IMR-90 (cell line): ENCODE data around the gene NACC2. TPM values are rescaled to one million over a fixed set of nuclear protein-coding genes. Genes with fewer than 3 reads are reported as not detected.

Experiments used
- ATAC-seq: fragments of 200-7000 bp; cut with Tn5 transposase; 2 replicates; pipeline ENCODE4 v1.9.1; 2020; ENCODE audit warnings: low read depth, mild to moderate bottlenecking, moderate library complexity
- BruUV-seq: library from RNA; stranded (reverse); fragments of 400-500 nt; replicated peaks from 2 replicates; lab custom pipeline; 2021; lab: Mats Ljungman, UMichigan
- CTCF ChIA-PET: fragments of 300-600 bp; formaldehyde crosslinking; extraction: SDS; loops from one replicate; lab custom pipeline; 2021; ENCODE audit warnings: antibody characterized with exemption; lab: Yijun Ruan, JAX
- POLR2A ChIA-PET: fragments of 300-600 bp; sonication (Branson Sonifier 250); formaldehyde crosslinking; loops from one replicate; lab custom pipeline; 2022; ENCODE audit warnings: antibody characterized with exemption; ENCODE audit not compliant: unreplicated experiment; lab: Charles Lee
- DNase-seq: peaks from one replicate; pipeline ENCODE4 v3.0.0; 2013
- H2AFZ ChIP-seq: replicated peaks from 2 replicates; pipeline ENCODE3; 2013; ENCODE audit warnings: low read length, mild to moderate bottlenecking; ENCODE audit not compliant: poor library complexity
- H2AK5ac ChIP-seq: 2 replicates; pipeline ENCODE4 v1.6.1; 2013; ENCODE audit warnings: low read depth, low read length, inconsistent platforms
- H2AK9ac ChIP-seq: replicated peaks from 2 replicates; pipeline ENCODE3; 2013; ENCODE audit warnings: mild to moderate bottlenecking, low read depth, low read length, moderate library complexity; ENCODE audit not compliant: poor library complexity
- H2BK120ac ChIP-seq: 2 replicates; pipeline ENCODE4 v1.6.1; 2013; ENCODE audit warnings: low read depth, low read length, inconsistent platforms
- H2BK15ac ChIP-seq: 3 replicates; pipeline ENCODE4 v1.6.1; 2013; ENCODE audit warnings: low read depth, low read length, inconsistent platforms
- H2BK20ac ChIP-seq: 2 replicates; pipeline ENCODE4 v1.6.1; 2013; ENCODE audit warnings: low read depth, mild to moderate bottlenecking, inconsistent platforms, low read length, moderate library complexity
- H2BK5ac ChIP-seq: 2 replicates; pipeline ENCODE4 v1.6.1; 2013; ENCODE audit warnings: mild to moderate bottlenecking, low read depth, low read length, inconsistent platforms; ENCODE audit not compliant: poor library complexity, severe bottlenecking
- H3K14ac ChIP-seq: replicated peaks from 2 replicates; pipeline ENCODE4 v1.6.1; 2013; ENCODE audit warnings: low read depth, low read length, inconsistent platforms
- H3K18ac ChIP-seq: 2 replicates; pipeline ENCODE4 v1.6.1; 2013; ENCODE audit warnings: low read depth, low read length, control low read depth
- H3K23ac ChIP-seq: 2 replicates; pipeline ENCODE4 v1.6.1; 2013; ENCODE audit warnings: low read depth, low read length, inconsistent platforms
- H3K27ac ChIP-seq: 2 replicates; pipeline ENCODE4 v1.5.1; 2013; ENCODE audit warnings: mild to moderate bottlenecking, control low read depth, low read length; ENCODE audit not compliant: insufficient read depth
- H3K27me3 ChIP-seq: 2 replicates; pipeline ENCODE4 v1.6.1; 2013; ENCODE audit warnings: low read length; ENCODE audit not compliant: control insufficient read depth, insufficient read depth
- H3K36me3 ChIP-seq: 2 replicates; pipeline ENCODE4 v1.6.1; 2013; ENCODE audit warnings: low read length, mixed read lengths; ENCODE audit not compliant: control insufficient read depth, insufficient read depth
- H3K4ac ChIP-seq: 2 replicates; pipeline ENCODE4 v1.6.1; 2013; ENCODE audit warnings: low read depth, low read length, inconsistent platforms
- H3K4me1 ChIP-seq: 2 replicates; pipeline ENCODE4 v1.6.1; 2013; ENCODE audit warnings: low read length, mixed read lengths; ENCODE audit not compliant: control insufficient read depth, insufficient read depth
- H3K4me2 ChIP-seq: 2 replicates; pipeline ENCODE4 v1.6.1; 2013; ENCODE audit warnings: low read depth, mild to moderate bottlenecking, control low read depth, low read length, moderate library complexity
- H3K4me3 ChIP-seq: 2 replicates; pipeline ENCODE4 v1.5.1; 2013; ENCODE audit warnings: low read depth, mild to moderate bottlenecking, control low read depth, low read length, moderate library complexity; ENCODE audit not compliant: insufficient read depth
- H3K56ac ChIP-seq: 2 replicates; pipeline ENCODE4 v1.6.1; 2013; ENCODE audit warnings: low read length, inconsistent platforms; ENCODE audit not compliant: insufficient read depth; ENCODE audit errors: extremely low read depth
- H3K79me1 ChIP-seq, 2 experiments: 2 replicates each; pipeline ENCODE4 v1.6.1; 2013; ENCODE audit warnings: low read length in 2 of 2, inconsistent platforms in 1 of 2, low read depth in 1 of 2
- H3K9ac ChIP-seq: 2 replicates; pipeline ENCODE4 v1.6.1; 2013; ENCODE audit warnings: low read depth, low read length, control low read depth
- H3K9me1 ChIP-seq: 2 replicates; pipeline ENCODE4 v1.6.1; 2013; ENCODE audit warnings: low read length, inconsistent platforms; ENCODE audit not compliant: insufficient read depth
- H3K9me3 ChIP-seq: 2 replicates; pipeline ENCODE4 v1.6.1; 2013; ENCODE audit warnings: low read length; ENCODE audit not compliant: control insufficient read depth, insufficient read depth
- H4K20me1 ChIP-seq: 2 replicates; pipeline ENCODE4 v1.6.1; 2013; ENCODE audit warnings: low read length, inconsistent platforms; ENCODE audit not compliant: insufficient read depth
- H4K5ac ChIP-seq: 2 replicates; pipeline ENCODE4 v1.6.1; 2013; ENCODE audit warnings: mild to moderate bottlenecking, low read depth, low read length, control low read depth
- H4K8ac ChIP-seq, 2 experiments: 2 replicates each; pipeline ENCODE4 v1.6.1; 2013; ENCODE audit warnings: low read depth in 2 of 2, low read length in 2 of 2, control low read depth in 1 of 2, inconsistent platforms in 1 of 2
- H4K91ac ChIP-seq: 2 replicates; pipeline ENCODE4 v1.6.1; 2013; ENCODE audit warnings: low read depth, low read length, inconsistent platforms; ENCODE audit not compliant: insufficient read depth
- CEBPB ChIP-seq: IDR thresholded peaks from 2 replicates; pipeline ENCODE4 v1.6.1; 2012; ENCODE audit warnings: low read depth, low read length, improper control_type of control experiment
- CHD1 ChIP-seq: IDR thresholded peaks from 2 replicates; pipeline ENCODE4 v1.6.1; 2012; ENCODE audit warnings: low read depth, low read length, improper control_type of control experiment
- CTCF ChIP-seq: conservative IDR thresholded peaks from 2 replicates; pipeline ENCODE4 v1.5.1; 2012; ENCODE audit warnings: mild to moderate bottlenecking, low read depth, low read length, improper control_type of control experiment
- ELK1 ChIP-seq: fragments of 150-350 bp; IDR thresholded peaks from 2 replicates; pipeline ENCODE4 v1.6.1; 2016; ENCODE audit warnings: low read depth, mild to moderate bottlenecking, low read length, moderate library complexity, borderline replicate concordance
- FOS ChIP-seq: fragments of 150-350 bp; IDR thresholded peaks from 2 replicates; pipeline ENCODE4 v1.6.1; 2016; ENCODE audit warnings: low read depth, low read length
- MAFK ChIP-seq: IDR thresholded peaks from 2 replicates; pipeline ENCODE4 v1.6.1; 2012; ENCODE audit warnings: low read depth, low read length, improper control_type of control experiment
- MAZ ChIP-seq: IDR thresholded peaks from 2 replicates; pipeline ENCODE4 v1.6.1; 2012; ENCODE audit warnings: low read depth, mild to moderate bottlenecking, low read length, improper control_type of control experiment, moderate library complexity, borderline replicate concordance
- NFE2L2 ChIP-seq: fragments of 150-350 bp; IDR thresholded peaks from 2 replicates; pipeline ENCODE4 v1.6.1; 2016; ENCODE audit warnings: low read depth, mild to moderate bottlenecking, low read length
- POLR2A ChIP-seq: IDR thresholded peaks from 2 replicates; pipeline ENCODE4 v1.6.1; 2012; ENCODE audit warnings: mild to moderate bottlenecking, low read depth, low read length
- RCOR1 ChIP-seq: IDR thresholded peaks from 2 replicates; pipeline ENCODE4 v1.6.1; 2012; ENCODE audit warnings: mild to moderate bottlenecking, low read length, improper control_type of control experiment; ENCODE audit not compliant: insufficient replicate concordance
- RFX5 ChIP-seq: IDR thresholded peaks from 2 replicates; pipeline ENCODE4 v1.8.0; 2012; ENCODE audit warnings: low read depth, mild to moderate bottlenecking, low read length, moderate library complexity
- WGBS, 2 experiments: methylation state at CpG; one replicate each; pipeline versions ENCODE4 v1.1.5 to v1.1.7; 2013; ENCODE audit warnings: missing lambda C conversion rate in 2 of 2; ENCODE audit not compliant: insufficient read length in 1 of 2; ENCODE audit errors: extremely low coverage in 2 of 2; 5-methylcytosine and 5-hydroxymethylcytosine counted together
- dilution Hi-C: fragments of 300-500 bp; cut with HindIII; formaldehyde crosslinking; loops from one replicate; pipeline ENCODE4 v1.14.3; 2018; ENCODE audit warnings: low sequenced_read_pairs; ENCODE audit not compliant: unreplicated experiment
- in situ Hi-C: fragments of 300-500 bp; cut with MboI; formaldehyde crosslinking; loops from 3 replicates; pipeline ENCODE4 v1.14.3; 2019; ENCODE audit warnings: low sequenced_read_pairs, inconsistent platforms, mixed read lengths
- intact Hi-C: fragments of 100-400 bp; cut with micrococcal nuclease; formaldehyde crosslinking; loops from 2 replicates; pipeline ENCODE4 v1.10.0; 2022
- polyA plus RNA-seq, 3 experiments: library from polyadenylated mRNA; depleted of rRNA; stranded (reverse); fragments of >200 nt; gene quantifications; 2 replicates each; pipeline ENCODE4 v1.2.3, GENCODE V29; 2012; ENCODE audit warnings: low replicate concordance in 1 of 3
- total RNA-seq: library from RNA; depleted of rRNA; stranded (reverse); fragments of >200 nt; gene quantifications from 2 replicates; pipeline ENCODE4 v1.2.3, GENCODE V29; 2012
- TF ChIP-seq, protein P1 (sequence below): fragments of 150-350 bp; IDR thresholded peaks from 2 replicates; pipeline ENCODE4 v1.6.1; 2017; ENCODE audit warnings: mild to moderate bottlenecking, antibody characterized with exemption, low read length, low read depth

NACC2 gene
- total and polyA plus RNA-seq, 2 of the 4 experiments (the other 2 are of a cell fraction) = 7.9 to 19.0 TPM

- Histone ChIP-seq H3K36me3 (peaks cover 11% of the 10 kb centered on the region; the same call in 1 of the 2 replicates), H4K5ac (no peak overlapping the region), H2AK9ac (no peak overlapping the region), H4K91ac (no peak overlapping the region), H3K9ac (no peak overlapping the region), H3K4ac (no peak overlapping the region), H3K18ac (no peak overlapping the region), H2AFZ (no peak overlapping the region), H3K9me1 (peaks cover 9% of the 10 kb centered on the region), H3K14ac (no peak overlapping the region), H3K79me1 (peaks cover 29 to 65% of the 10 kb centered on the region in 2 experiments), H3K27ac (no peak overlapping the region), H3K27me3 (no peaks in the 10 kb centered on the region), H4K8ac (no peak overlapping the region), H2AK5ac (no peak overlapping the region), H3K9me3 (peaks cover 7% of the 10 kb centered on the region), H2BK5ac (no peak overlapping the region), H3K4me1 (no peaks in the 10 kb centered on the region), H3K4me2 (no peak overlapping the region), H3K56ac (no peak overlapping the region), H4K20me1 (peaks cover 68% of the 10 kb centered on the region), H2BK120ac (no peak overlapping the region), H2BK15ac (no peak overlapping the region), H3K4me3 (no peak overlapping the region), H3K23ac (no peak overlapping the region), H2BK20ac (no peak overlapping the region)
- no TSS peak for BruUV-seq
- dilution Hi-C loops = no loop called here
- DNase-seq (no peak), ATAC-seq (no peak)
- TF ChIP-seq MAFK (no peak), ELK1 (no peak), CTCF (no peak), MAZ (no peak), RCOR1 (no peak), FOS (no peak), NFE2L2 (no peak), CEBPB (no peak), CHD1 (no peak), RFX5 (no peak), POLR2A (no peak)
- TF ChIP-seq, protein P1, sequence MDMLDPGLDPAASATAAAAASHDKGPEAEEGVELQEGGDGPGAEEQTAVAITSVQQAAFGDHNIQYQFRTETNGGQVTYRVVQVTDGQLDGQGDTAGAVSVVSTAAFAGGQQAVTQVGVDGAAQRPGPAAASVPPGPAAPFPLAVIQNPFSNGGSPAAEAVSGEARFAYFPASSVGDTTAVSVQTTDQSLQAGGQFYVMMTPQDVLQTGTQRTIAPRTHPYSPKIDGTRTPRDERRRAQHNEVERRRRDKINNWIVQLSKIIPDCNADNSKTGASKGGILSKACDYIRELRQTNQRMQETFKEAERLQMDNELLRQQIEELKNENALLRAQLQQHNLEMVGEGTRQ = no peak
- intact Hi-C loops = no loop called here
- WGBS, 2 experiments = no CpG with 5 or more reads among the region's 2 CpGs
- in situ Hi-C loops = no loop called here
- CTCF ChIA-PET = no interaction called here
- POLR2A ChIA-PET = no interaction called here
Measured at GRCh38 chr9:136039488-136039887, 55.6 kb downstream of the NACC2 start.
